Adrenal gland (tissue), 12 donors: Measurements from ENCODE around the gene ARAP1. TPM values are rescaled to one million over a fixed set of nuclear protein-coding genes. Genes with fewer than 3 reads are reported as not detected.

Source experiments
- DNase-seq, 7 donors: peaks; one replicate each; pipeline ENCODE4 v3.0.0-alpha.2; 2019 to 2020
- H3K27ac ChIP-seq, 5 donors: fragments of 200-600 bp; sonication (generic) in 4 of 5; 1 replicate in 3 of 5; 2 replicates in 2 of 5; pipeline versions ENCODE4 v1.5.1 to v1.8.0; 2016 to 2020; ENCODE audit warnings: mild to moderate bottlenecking in 1 of 5
- H3K27me3 ChIP-seq: fragments of 200-600 bp; 2 replicates; pipeline ENCODE4 v1.8.0; 2021
- H3K36me3 ChIP-seq, 2 donors: fragments of 200-600 bp; replicated peaks in 1 of 2; 1 replicate in 1 of 2; 2 replicates in 1 of 2; pipeline versions ENCODE4 v1.5.1 to v1.8.0; 2018 to 2022
- H3K4me1 ChIP-seq, 2 donors: fragments of 200-600 bp; replicated peaks in 1 of 2; 1 replicate in 1 of 2; 2 replicates in 1 of 2; pipeline versions ENCODE4 v1.5.1 to v1.8.0; 2018 to 2021
- H3K4me3 ChIP-seq, 4 donors: fragments of 200-600 bp; sonication (generic) in 3 of 4; one replicate each; pipeline ENCODE4 v1.5.1; 2016 to 2018
- H3K9me3 ChIP-seq, 3 donors: fragments of 200-600 bp; sonication (generic) in 1 of 3; replicated peaks in 1 of 3; 1 replicate in 2 of 3; 2 replicates in 1 of 3; pipeline versions ENCODE4 v1.5.1 to v1.8.0; 2016 to 2021
- POLR2A ChIP-seq, 2 donors: fragments of 450-650 bp; IDR thresholded peaks; one replicate each; pipeline ENCODE4 v1.6.1; 2017; ENCODE audit warnings: antibody characterized with exemption in 2 of 2, mild to moderate bottlenecking in 2 of 2, moderate library complexity in 1 of 2
- WGBS, 4 donors: extraction: QIAGEN DNeasy Blood & Tissue Kit in 2 of 4; methylation state at CpG; one replicate each; pipeline versions ENCODE4 v1.1.5 to v1.1.7; 2013 to 2017; 5-methylcytosine and 5-hydroxymethylcytosine counted together
- intact Hi-C, 2 donors: fragments of 100-400 bp; cut with DNase I; formaldehyde crosslinking; loops; one replicate each; pipeline versions ENCODE4 v1.14.1 to v1.15.0; 2022 to 2023
- polyA plus RNA-seq, 3 donors: library from polyadenylated mRNA; stranded (reverse); fragments of 200-250 nt in 2 of 3; fragments of 350-450 nt in 1 of 3; fragmentation: Illumina TruSeq in 1 of 3; extraction: RNeasy Lipid Tissue Mini Kit (QIAGEN cat#74804) in 1 of 3; gene quantifications; one replicate each; pipeline ENCODE4 v1.2.3, GENCODE V29; 2013 to 2014
- total RNA-seq, 9 donors: library from RNA; depleted of rRNA in 4 of 9; stranded (reverse); fragments of >200 nt in 4 of 9; fragments of 120-200 nt in 1 of 9; fragmentation: NEBNext Ultra II Directional in 1 of 9; extraction: Animal tissue kit (Norgen Biotek cat#: 25700) in 1 of 9; gene quantifications; one replicate each; pipeline versions ENCODE4 v1.1.0 to v1.2.4, GENCODE V29; 2013 to 2023
- TF ChIP-seq, protein P1 (sequence below), 6 experiments: fragments of 450-650 bp in 4 of 6; fragments of 200-600 bp in 2 of 6; sonication (generic) in 1 of 6; IDR thresholded peaks; 1 replicate in 5 of 6; 2 replicates in 1 of 6; pipeline versions ENCODE4 v1.5.1 to v1.8.0; 2016 to 2021; ENCODE audit warnings: antibody characterized with exemption in 6 of 6, mild to moderate bottlenecking in 2 of 6, moderate library complexity in 1 of 6
- donor health status: healthy with polysubstance abuse.
- donor health status: Bipolar disorder and iron deficiency.
- donor health status: DM: yes; HTN: yes; CAD: no.
- donor health status: DM: no; HTN: no; CAD: no.
- donor health status: DM: no; HTN: no; CAD: no.
- donor health status: DM: yes; HTN: yes; CAD: no.

ARAP1 gene
- total and polyA plus RNA-seq, 12 donors: 30.0 to 217 (median 149) TPM

DNA sequence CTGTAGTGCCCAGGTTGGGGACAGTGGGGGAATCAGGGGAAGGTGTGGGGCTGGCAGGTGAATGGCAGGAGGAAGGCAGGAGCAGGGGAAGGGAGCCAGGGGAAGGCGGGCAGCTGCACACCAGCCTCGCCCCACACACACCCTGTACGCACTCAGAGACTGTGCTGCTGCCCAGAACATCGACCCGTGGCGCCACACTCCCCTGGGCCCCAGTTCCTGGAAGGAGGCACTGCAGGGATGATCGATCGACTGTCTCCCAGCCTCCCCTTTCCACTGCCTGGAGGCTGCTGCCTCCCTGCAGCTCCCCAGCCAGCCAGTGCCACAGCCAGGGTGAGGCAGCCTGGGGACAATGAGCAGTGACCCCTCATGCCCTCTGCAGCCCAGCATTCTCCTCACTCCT, 97.2 kb downstream of the ARAP1 start:
- H3K4me3 ChIP-seq: no peak overlapping the region
- no peaks in the 10 kb centered on the region for H3K4me1 ChIP-seq
- WGBS, 4 donors: 73 to 97% (median 86%) methylated on average over 3 to 8 of the region's 8 CpGs
- TF ChIP-seq, protein P1, sequence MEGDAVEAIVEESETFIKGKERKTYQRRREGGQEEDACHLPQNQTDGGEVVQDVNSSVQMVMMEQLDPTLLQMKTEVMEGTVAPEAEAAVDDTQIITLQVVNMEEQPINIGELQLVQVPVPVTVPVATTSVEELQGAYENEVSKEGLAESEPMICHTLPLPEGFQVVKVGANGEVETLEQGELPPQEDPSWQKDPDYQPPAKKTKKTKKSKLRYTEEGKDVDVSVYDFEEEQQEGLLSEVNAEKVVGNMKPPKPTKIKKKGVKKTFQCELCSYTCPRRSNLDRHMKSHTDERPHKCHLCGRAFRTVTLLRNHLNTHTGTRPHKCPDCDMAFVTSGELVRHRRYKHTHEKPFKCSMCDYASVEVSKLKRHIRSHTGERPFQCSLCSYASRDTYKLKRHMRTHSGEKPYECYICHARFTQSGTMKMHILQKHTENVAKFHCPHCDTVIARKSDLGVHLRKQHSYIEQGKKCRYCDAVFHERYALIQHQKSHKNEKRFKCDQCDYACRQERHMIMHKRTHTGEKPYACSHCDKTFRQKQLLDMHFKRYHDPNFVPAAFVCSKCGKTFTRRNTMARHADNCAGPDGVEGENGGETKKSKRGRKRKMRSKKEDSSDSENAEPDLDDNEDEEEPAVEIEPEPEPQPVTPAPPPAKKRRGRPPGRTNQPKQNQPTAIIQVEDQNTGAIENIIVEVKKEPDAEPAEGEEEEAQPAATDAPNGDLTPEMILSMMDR (IDR thresholded peaks at IDR 0.05): no peak
- no peak for TF ChIP-seq POLR2A (IDR thresholded peaks at IDR 0.05)
- intact Hi-C loops: no loop called here
- no peaks in the 10 kb centered on the region for H3K36me3 ChIP-seq
- H3K9me3 ChIP-seq: no peaks in the 10 kb centered on the region
- no peak for DNase-seq
- H3K27ac ChIP-seq: no peak overlapping the region
- H3K27me3 ChIP-seq: no peaks in the 10 kb centered on the region

DNA sequence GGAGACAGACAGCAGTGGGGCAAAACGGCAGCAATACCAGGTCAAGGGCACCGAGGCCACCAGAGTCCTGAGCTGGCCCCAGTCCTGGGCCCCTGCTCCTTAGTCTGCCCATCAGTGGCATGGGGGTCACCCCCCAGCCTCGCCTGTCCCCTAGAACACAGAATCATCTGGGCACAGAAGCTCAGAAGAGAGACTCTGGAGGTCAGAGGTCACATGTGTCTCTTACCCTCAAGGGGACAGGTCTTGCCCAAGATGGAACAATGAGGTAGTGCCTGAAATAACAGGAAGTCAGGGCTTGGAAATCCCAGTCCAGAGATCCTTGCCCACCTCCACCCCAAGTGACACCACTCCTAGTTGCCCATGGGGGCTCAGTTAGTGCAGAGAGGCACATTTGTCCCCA, 98.6 kb downstream of the ARAP1 start:
- Histone ChIP-seq H3K4me1 (no peaks in the 10 kb centered on the region), H3K27ac (no peak overlapping the region), H3K4me3 (no peak overlapping the region), H3K36me3 (no peaks in the 10 kb centered on the region), H3K9me3 (no peaks in the 10 kb centered on the region), H3K27me3 (no peaks in the 10 kb centered on the region)
- no peak for DNase-seq
- TF ChIP-seq POLR2A (IDR thresholded peaks at IDR 0.05): no peak
- TF ChIP-seq, protein P1 (IDR thresholded peaks at IDR 0.05): no peak
- intact Hi-C loops: no loop called here
- WGBS, 4 donors: 50 to 72% (median 67%) methylated on average over 1 to 3 of the region's 3 CpGs

DNA sequence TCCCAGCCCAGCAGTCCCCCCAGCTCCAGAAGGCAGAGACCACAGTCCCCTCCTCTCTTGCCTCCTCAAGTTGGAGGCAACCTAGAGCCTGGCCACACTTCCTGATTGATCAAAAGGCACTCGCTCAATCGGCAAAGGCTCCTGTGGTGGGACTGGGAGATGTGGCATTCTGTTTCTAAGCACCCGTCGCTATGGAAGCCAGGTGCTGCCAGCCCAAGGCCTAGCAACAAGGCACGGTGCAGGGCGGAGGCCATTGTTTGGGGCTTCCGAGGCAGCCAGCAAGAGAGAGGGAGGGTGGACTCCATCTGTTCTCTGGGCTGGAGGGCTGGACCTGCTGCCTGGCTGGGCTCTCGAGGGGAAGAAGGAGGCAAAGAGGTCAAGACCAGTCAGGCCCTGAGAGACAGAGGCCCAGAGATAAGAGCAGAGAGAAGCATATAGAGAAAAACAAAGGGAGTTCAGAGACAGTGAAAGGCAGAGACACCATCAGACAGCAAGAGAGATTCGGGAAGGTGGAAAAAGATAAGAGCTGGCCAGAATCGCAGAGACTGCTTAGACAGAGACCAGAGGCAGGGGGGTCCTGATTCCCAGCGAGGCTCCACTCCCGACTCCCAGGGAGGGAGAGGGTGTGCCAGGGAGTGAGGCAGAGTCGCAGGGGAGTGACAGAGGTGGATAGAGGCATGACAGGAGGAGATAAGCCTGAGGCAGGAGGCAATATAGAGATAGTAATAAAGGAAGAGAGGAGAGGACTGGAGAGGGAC, 99.2 kb downstream of the ARAP1 start:
- intact Hi-C loops: no loop called here
- H3K4me1 ChIP-seq: no peaks in the 10 kb centered on the region

DNA sequence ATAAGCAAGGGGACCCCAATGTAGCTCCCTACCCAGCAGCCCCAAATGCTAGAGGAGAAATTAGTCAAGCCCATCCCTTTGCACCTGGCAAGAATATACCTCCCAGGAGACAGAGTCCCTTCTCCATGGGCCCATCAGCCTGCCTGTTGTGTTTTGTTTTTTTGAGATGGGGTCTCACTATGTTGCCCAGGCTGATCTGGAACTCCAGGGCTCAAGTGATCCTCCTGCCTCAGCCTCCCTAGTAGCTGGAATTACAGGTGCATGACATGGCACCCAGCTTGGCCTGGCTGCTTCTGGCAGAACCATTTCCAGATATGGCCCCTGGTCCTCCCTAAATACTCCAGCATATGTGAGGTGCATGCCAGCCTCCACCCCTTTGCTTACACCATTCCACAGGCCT, 100.1 kb downstream of the ARAP1 start:
- TF ChIP-seq, protein P1 (IDR thresholded peaks at IDR 0.05): no peak
- no peak for TF ChIP-seq POLR2A (IDR thresholded peaks at IDR 0.05)
- Histone ChIP-seq H3K36me3 (no peaks in the 10 kb centered on the region), H3K4me1 (no peaks in the 10 kb centered on the region), H3K27ac (no peak overlapping the region), H3K27me3 (no peaks in the 10 kb centered on the region), H3K4me3 (no peak overlapping the region), H3K9me3 (no peaks in the 10 kb centered on the region)
- no peak for DNase-seq
- intact Hi-C loops: no loop called here

More for the DNA sequence above, 99.2 kb downstream of the ARAP1 start:
- Histone ChIP-seq H3K27ac (no peak overlapping the region), H3K36me3 (no peaks in the 10 kb centered on the region), H3K9me3 (no peaks in the 10 kb centered on the region), H3K27me3 (no peaks in the 10 kb centered on the region), H3K4me3 (no peak overlapping the region)
- TF ChIP-seq POLR2A (IDR thresholded peaks at IDR 0.05): no peak
- TF ChIP-seq, protein P1 (IDR thresholded peaks at IDR 0.05): no peak
- 68 to 75% (median 74%) methylated on average over 13 of the region's 13 CpGs for WGBS, 4 donors
- DNase-seq: no peak
